Measurements from ENCODE around the gene ANKRD29.

DNA sequence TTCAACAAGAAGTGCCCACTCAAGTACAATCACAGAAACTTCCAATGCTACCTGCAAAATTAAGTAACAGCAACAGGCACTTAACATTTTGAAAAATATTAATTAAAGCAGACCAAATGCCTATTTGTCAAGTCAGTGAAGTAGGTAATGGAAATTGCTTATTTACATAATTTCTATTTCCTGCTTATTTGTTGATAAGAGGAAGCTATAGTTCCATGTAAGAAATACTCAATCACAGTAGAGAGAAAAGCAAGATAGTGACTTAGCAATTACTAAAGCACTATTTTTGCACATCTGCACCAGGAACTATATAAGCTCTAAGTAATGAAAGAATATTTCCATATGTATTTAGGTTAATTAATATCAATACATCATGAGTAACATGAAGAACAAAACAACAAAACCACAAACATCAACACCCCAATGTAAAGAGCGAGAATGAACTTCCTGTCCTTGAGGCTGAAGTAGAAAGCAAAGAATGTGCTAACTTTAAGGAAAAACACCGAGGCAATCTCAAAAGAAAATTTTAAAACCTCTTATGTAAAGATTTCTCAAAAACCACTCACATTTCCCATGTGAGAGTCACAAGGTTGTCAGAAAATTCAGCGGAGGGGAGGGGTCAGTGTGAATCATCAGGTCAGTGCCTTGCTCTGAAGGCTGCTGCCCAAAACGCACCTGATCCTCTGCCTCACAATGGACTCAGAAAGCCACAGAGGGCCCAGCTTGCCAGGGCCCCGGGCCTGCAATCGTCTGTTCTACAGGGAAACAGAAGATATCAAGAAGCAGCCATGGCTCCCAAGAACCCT lies 88.9 kb downstream of the ANKRD29 start:
- TF ChIP-seq, protein P1, sequence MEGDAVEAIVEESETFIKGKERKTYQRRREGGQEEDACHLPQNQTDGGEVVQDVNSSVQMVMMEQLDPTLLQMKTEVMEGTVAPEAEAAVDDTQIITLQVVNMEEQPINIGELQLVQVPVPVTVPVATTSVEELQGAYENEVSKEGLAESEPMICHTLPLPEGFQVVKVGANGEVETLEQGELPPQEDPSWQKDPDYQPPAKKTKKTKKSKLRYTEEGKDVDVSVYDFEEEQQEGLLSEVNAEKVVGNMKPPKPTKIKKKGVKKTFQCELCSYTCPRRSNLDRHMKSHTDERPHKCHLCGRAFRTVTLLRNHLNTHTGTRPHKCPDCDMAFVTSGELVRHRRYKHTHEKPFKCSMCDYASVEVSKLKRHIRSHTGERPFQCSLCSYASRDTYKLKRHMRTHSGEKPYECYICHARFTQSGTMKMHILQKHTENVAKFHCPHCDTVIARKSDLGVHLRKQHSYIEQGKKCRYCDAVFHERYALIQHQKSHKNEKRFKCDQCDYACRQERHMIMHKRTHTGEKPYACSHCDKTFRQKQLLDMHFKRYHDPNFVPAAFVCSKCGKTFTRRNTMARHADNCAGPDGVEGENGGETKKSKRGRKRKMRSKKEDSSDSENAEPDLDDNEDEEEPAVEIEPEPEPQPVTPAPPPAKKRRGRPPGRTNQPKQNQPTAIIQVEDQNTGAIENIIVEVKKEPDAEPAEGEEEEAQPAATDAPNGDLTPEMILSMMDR (IDR thresholded peaks at IDR 0.05), result no peak
- no peak for TF ChIP-seq POLR2A (IDR thresholded peaks at IDR 0.05)
